MM.1S (cell line): ENCODE data around the gene CREB5.

Experiments
- DNase-seq: peaks from one replicate; pipeline ENCODE4 v3.0.0-alpha.2; 2015
- H2AFZ ChIP-seq: fragments of 300-600 bp; sonication (generic); 2 replicates; pipeline ENCODE4 v1.6.0; 2016; ENCODE audit warnings: antibody characterized with exemption, low read length
- H3F3A ChIP-seq: fragments of 300-600 bp; sonication (generic); 2 replicates; pipeline ENCODE4 v1.6.1; 2016; ENCODE audit warnings: mild to moderate bottlenecking, antibody characterized with exemption, low read length, moderate library complexity, mixed read lengths; ENCODE audit not compliant: insufficient read depth
- H3K27ac ChIP-seq: fragments of 300-600 bp; sonication (generic); 2 replicates; pipeline ENCODE4 v1.5.1; 2016; ENCODE audit warnings: mild to moderate bottlenecking, low read length
- H3K27me3 ChIP-seq: fragments of 300-600 bp; sonication (generic); replicated peaks from 2 replicates; pipeline ENCODE4 v1.6.0; 2016; ENCODE audit warnings: low read length; ENCODE audit not compliant: insufficient read depth
- H3K36me3 ChIP-seq: fragments of 300-600 bp; sonication (generic); replicated peaks from 2 replicates; pipeline ENCODE4 v1.6.1; 2016; ENCODE audit warnings: mild to moderate bottlenecking, low read length, mixed read lengths; ENCODE audit not compliant: insufficient read depth
- H3K4me1 ChIP-seq: fragments of 300-600 bp; sonication (generic); 2 replicates; pipeline ENCODE4 v1.6.1; 2016; ENCODE audit warnings: low read length, mixed read lengths
- H3K4me2 ChIP-seq: fragments of 300-600 bp; sonication (generic); 2 replicates; pipeline ENCODE4 v1.6.0; 2016; ENCODE audit warnings: low read depth, low read length
- H3K4me3 ChIP-seq: fragments of 300-600 bp; sonication (generic); 2 replicates; pipeline ENCODE4 v1.5.1; 2016; ENCODE audit warnings: low read length, mixed read lengths
- H3K79me2 ChIP-seq: fragments of 300-600 bp; sonication (generic); 2 replicates; pipeline ENCODE4 v1.6.1; 2016; ENCODE audit warnings: mixed run types, low read length, mixed read lengths
- H3K9ac ChIP-seq: fragments of 300-600 bp; sonication (generic); 2 replicates; pipeline ENCODE4 v1.6.1; 2016; ENCODE audit warnings: low read length, mixed read lengths
- H3K9me2 ChIP-seq: fragments of 300-600 bp; sonication (generic); replicated peaks from 2 replicates; pipeline ENCODE4 v1.6.1; 2016; ENCODE audit warnings: mild to moderate bottlenecking, low read length, mixed read lengths; ENCODE audit not compliant: insufficient read depth
- H3K9me3 ChIP-seq: fragments of 300-600 bp; sonication (generic); replicated peaks from 2 replicates; pipeline ENCODE4 v1.6.1; 2016; ENCODE audit warnings: mild to moderate bottlenecking, low read length, mixed read lengths; ENCODE audit not compliant: insufficient read depth
- H4K20me1 ChIP-seq: fragments of 300-600 bp; sonication (generic); 2 replicates; pipeline ENCODE4 v1.6.1; 2016; ENCODE audit warnings: mild to moderate bottlenecking, low read length, moderate library complexity, mixed read lengths; ENCODE audit not compliant: insufficient read depth
- EZH2 ChIP-seq: fragments of 300-600 bp; sonication (generic); optimal IDR thresholded peaks from 2 replicates; pipeline ENCODE3; 2017; ENCODE audit warnings: low read depth, mild to moderate bottlenecking, antibody characterized with exemption, low read length, mixed read lengths
- EZH2phosphoT487 ChIP-seq: fragments of 300-600 bp; sonication (generic); IDR thresholded peaks from 2 replicates; pipeline ENCODE4 v1.6.1; 2018; ENCODE audit warnings: antibody characterized with exemption, low read length
- TF ChIP-seq, protein P1 (sequence below): fragments of 300-600 bp; sonication (generic); IDR thresholded peaks from 2 replicates; pipeline ENCODE4 v1.5.1; 2016; ENCODE audit warnings: antibody characterized with exemption, low read length, mixed read lengths

CREB5 gene

DNA sequence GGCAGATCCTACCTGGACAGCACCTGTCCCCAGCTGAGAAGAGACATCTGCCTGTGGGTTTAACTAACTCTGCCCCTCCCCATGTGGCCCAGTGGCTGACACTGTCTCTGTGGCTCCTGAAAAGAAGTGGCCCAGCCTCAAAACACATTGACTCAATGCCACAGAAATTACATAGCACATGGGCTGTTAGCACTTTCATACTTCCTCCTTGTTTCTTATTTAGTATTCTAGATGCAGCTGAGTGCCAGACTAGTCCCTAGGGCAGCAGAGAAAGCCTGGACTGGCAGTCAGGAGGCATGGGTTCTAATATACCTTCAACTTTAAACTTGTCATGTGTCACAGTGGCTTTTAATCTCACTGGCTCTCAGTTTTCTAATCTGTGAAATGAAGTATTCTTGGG is 374.8 kb downstream of the CREB5 start:
- TF ChIP-seq, protein P1, sequence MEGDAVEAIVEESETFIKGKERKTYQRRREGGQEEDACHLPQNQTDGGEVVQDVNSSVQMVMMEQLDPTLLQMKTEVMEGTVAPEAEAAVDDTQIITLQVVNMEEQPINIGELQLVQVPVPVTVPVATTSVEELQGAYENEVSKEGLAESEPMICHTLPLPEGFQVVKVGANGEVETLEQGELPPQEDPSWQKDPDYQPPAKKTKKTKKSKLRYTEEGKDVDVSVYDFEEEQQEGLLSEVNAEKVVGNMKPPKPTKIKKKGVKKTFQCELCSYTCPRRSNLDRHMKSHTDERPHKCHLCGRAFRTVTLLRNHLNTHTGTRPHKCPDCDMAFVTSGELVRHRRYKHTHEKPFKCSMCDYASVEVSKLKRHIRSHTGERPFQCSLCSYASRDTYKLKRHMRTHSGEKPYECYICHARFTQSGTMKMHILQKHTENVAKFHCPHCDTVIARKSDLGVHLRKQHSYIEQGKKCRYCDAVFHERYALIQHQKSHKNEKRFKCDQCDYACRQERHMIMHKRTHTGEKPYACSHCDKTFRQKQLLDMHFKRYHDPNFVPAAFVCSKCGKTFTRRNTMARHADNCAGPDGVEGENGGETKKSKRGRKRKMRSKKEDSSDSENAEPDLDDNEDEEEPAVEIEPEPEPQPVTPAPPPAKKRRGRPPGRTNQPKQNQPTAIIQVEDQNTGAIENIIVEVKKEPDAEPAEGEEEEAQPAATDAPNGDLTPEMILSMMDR, result no peak
- no peak for TF ChIP-seq EZH2phosphoT487
- TF ChIP-seq EZH2, result no peak
- Histone ChIP-seq H3K9me2 (no peaks in the 10 kb centered on the region), H3K36me3 (no peaks in the 10 kb centered on the region), H4K20me1 (no peaks in the 10 kb centered on the region), H3K4me3 (no peak overlapping the region), H3K4me2 (no peak overlapping the region), H2AFZ (no peak overlapping the region), H3K27me3 (no peaks in the 10 kb centered on the region), H3K9me3 (no peaks in the 10 kb centered on the region), H3K4me1 (no peaks in the 10 kb centered on the region), H3K9ac (no peak overlapping the region), H3K79me2 (no peaks in the 10 kb centered on the region), H3K27ac (no peak overlapping the region), H3F3A (no peaks in the 10 kb centered on the region)
- DNase-seq, result no peak

DNA sequence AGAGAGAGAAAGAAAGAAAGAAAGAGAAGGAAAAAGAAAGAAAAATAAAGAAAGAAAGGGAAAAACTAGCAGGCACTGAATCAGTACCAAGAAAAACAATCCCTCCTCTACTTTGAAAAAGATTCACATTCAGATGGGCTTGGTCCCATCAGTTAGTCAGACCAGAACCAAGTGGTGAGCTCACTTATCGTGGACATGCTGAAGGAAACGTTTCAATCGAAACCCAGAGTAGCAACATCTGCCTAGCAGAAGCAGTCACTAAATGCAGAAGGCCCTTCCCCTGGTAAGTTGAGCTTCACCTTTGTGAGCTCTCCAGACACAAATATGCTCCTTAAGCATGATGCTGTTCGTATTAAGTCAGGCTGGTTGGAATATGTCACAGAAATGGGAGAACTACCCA is 378.1 kb downstream of the CREB5 start:
- H2AFZ ChIP-seq, result no peak overlapping the region
- no peaks in the 10 kb centered on the region for H3K79me2 ChIP-seq
- H3K27me3 ChIP-seq, result no peaks in the 10 kb centered on the region
- no peak for DNase-seq
- H3K27ac ChIP-seq, result no peak overlapping the region
- no peaks in the 10 kb centered on the region for H3K36me3 ChIP-seq
- no peak overlapping the region for H3K4me2 ChIP-seq
- H3K4me1 ChIP-seq, result no peaks in the 10 kb centered on the region
- H4K20me1 ChIP-seq, result no peaks in the 10 kb centered on the region
- no peaks in the 10 kb centered on the region for H3K9me2 ChIP-seq
- no peak overlapping the region for H3K9ac ChIP-seq
- TF ChIP-seq, protein P1, result no peak
- TF ChIP-seq EZH2phosphoT487 (no peak), EZH2 (no peak)
- H3K4me3 ChIP-seq, result no peak overlapping the region
- H3F3A ChIP-seq, result no peaks in the 10 kb centered on the region
- no peaks in the 10 kb centered on the region for H3K9me3 ChIP-seq

DNA sequence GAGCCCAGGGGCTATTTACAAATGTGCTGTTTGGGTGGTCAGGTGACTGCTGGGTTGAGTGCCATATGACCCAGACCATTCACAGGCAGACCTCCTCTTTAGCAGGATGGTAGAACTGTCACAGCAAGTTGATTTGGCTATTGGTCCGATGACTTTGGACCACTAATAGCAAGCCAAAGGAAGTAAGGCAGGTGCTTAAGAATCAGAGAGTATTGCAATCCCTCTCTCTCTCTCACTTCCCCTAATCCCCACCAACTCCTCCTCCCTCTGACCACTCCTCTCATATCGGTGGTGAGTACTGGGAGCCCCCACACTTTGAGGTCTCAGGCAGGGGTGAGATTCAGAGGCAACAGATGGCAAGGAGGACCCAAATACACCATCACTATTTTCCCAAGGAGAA is 380.5 kb downstream of the CREB5 start:
- Histone ChIP-seq H3K79me2 (no peaks in the 10 kb centered on the region), H3K36me3 (no peaks in the 10 kb centered on the region), H3K27ac (no peak overlapping the region), H3K4me3 (no peak overlapping the region), H4K20me1 (no peaks in the 10 kb centered on the region), H3K4me1 (no peaks in the 10 kb centered on the region), H3K9me3 (no peaks in the 10 kb centered on the region), H3K9ac (no peak overlapping the region), H3K27me3 (no peaks in the 10 kb centered on the region), H3F3A (no peaks in the 10 kb centered on the region), H2AFZ (no peak overlapping the region), H3K9me2 (no peaks in the 10 kb centered on the region), H3K4me2 (no peak overlapping the region)
- no peak for TF ChIP-seq EZH2
- no peak for TF ChIP-seq EZH2phosphoT487
- TF ChIP-seq, protein P1, result no peak
- no peak for DNase-seq
